GM19193 (cell line): Measurements from ENCODE around the gene AGAP1.

Experiments
- POLR2A ChIP-seq: IDR thresholded peaks from 4 replicates; pipeline ENCODE4 v1.6.1; 2011; ENCODE audit not compliant: insufficient read depth, insufficient read length; ENCODE audit errors: extremely low read depth

Gene AGAP1

GRCh38 chr2:235600406-235600805 is 106.6 kb downstream of the AGAP1 start:
- TF ChIP-seq POLR2A: no peak

- no peak for TF ChIP-seq POLR2A
These were observed 107.1 kb downstream of the AGAP1 start for GRCh38 chr2:235600926-235601325.

GRCh38 chr2:235601960-235602704 is 108.3 kb downstream of the AGAP1 start:
- no peak for TF ChIP-seq POLR2A

DNA sequence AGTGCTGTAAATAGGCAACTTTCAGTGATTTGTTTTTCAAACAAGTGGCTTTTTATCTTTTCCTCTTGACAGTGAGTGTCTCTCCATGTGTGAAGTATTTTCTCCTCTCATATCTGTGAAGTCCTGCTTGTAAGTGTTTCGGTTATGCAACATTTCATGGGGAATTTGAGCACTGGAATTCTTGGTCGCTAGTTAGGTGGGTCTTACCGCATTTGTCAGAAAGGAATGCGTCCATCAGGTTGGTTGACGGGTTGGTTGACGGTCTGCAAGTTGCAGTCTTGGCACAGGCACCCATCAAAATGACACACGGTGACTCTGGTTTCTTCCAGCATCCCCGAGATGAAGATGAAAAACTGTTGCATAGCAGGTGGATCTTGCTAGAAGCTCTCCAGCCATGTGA is 109.8 kb downstream of the AGAP1 start:
- no peak for TF ChIP-seq POLR2A

GRCh38 chr2:235605312-235606003 is 111.6 kb downstream of the AGAP1 start:
- TF ChIP-seq POLR2A: no peak

- TF ChIP-seq POLR2A: no peak
These were observed 112.3 kb downstream of the AGAP1 start for GRCh38 chr2:235606004-235606715.

- TF ChIP-seq POLR2A: no peak
These were observed 113.8 kb downstream of the AGAP1 start for GRCh38 chr2:235607546-235608199.

GRCh38 chr2:235608200-235608887 is 114.5 kb downstream of the AGAP1 start:
- no peak for TF ChIP-seq POLR2A

DNA sequence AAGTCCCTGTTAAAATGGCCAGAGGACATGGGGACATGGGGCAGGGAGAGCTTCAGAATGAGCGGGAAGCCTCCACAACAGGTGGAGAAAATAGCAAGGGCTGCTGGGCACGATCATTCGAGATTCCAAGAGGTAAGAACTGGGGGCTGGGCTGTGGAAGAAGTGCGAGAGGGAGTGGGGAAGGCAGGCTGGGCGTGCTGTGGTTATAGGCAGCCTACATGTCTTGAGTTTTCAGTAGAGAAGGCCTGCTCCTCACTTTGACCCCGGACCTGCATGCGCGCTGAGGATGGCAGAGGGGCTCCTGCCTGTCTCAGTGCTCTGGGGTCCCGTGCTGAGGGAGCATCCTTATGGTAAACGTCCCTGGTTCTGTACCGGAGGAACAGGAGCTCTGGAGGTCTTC is 115.5 kb downstream of the AGAP1 start:
- TF ChIP-seq POLR2A: no peak

- TF ChIP-seq POLR2A: no peak
These were observed 115.9 kb downstream of the AGAP1 start for GRCh38 chr2:235609746-235610145.

GRCh38 chr2:235610696-235611257 is 116.9 kb downstream of the AGAP1 start:
- no peak for TF ChIP-seq POLR2A

DNA sequence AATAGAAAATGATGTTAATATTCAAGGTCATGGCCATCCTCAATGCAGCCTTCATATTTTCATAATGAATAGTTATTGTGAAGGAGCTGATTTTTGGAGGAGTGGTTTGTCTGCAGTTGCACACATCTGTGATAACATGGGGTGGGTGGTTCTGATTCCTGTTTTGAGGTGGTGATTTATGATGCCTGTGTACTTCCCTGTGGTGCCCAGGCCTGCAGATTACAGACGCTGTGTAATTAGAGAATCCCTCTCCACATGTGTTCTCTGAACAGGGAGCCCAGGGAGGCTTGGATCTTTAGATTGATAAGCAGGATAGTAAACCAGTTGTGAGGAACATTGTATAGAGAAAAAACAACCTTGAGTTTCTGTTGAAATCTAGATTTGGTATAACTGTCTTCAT is 117.5 kb downstream of the AGAP1 start:
- TF ChIP-seq POLR2A: no peak

DNA sequence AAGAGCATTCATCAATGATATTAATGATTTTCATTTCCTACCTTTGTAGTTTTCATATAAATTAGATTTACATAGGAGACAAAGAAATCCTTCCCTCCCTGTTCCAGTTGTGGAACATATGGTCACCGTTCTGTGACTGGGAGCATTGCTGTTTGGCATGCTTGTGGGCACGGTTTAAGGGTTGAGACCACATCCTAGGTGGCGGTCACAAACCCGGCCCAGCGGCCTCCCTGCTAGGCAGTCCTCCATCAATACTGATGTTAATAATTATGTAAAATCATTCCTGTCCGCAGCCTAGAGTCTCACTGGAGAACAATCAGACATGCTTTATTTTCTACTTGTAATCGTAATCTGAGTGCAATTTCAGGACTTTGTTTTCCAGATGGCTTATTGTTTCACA is 117.9 kb downstream of the AGAP1 start:
- TF ChIP-seq POLR2A: no peak
